ENCODE results near the gene TNN. TPM values are rescaled to one million over a fixed set of nuclear protein-coding genes. Genes with fewer than 3 reads are reported as not detected.
A peak's percentile ranks its signal among the peaks of the same experiment; 100 is the strongest.

The TNN gene
- total RNA-seq, 1 experiment from 2014 or later: not detected

- no peak for DNase-seq (ENCODE audit: low spot score)
Observed at GRCh38 chr1:175176246-175176645, 108.6 kb downstream of the TNN start.

- DNase-seq (ENCODE audit: low spot score): no peak
Observed at GRCh38 chr1:175178056-175178455, 110.4 kb downstream of the TNN start.

- no peak for DNase-seq (ENCODE audit: low spot score)
Observed at GRCh38 chr1:175178456-175178855, 110.8 kb downstream of the TNN start.

DNA sequence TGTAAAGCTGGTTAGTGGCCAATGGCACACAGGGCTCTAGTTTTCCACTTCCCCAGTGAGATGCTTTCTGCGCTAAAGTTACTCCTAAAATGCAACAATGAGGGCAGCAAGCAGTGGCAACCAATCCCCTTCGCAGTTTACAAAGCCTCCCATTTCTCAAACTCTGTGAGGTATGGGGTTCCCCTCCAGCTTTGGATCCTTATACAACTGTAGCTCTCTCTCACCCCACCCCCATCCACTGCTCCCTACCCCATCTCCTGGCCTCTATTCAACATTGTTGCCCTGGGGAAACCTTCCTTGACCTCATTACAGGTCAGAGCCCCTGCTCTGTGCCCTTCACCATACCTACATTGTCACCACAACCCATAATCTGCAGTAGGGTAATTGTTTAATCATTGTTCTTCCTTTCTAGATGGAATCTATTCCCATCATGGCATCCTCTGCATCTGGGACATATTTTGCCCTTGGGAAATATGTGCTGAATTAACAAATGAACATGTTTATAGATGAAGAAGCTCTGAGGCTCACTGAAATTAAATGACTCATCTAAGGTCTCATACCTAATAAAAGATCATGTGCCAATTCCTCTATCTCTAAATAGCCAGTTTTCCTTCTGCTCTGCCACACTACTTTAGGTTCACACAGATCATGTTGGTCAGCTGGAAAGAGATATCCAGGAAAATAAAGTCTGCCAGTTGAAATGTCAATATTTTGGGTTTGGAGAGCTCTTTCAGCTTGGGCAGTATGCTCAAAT is 112.4 kb downstream of the TNN start:
- no peak for DNase-seq (ENCODE audit: low spot score)

DNA sequence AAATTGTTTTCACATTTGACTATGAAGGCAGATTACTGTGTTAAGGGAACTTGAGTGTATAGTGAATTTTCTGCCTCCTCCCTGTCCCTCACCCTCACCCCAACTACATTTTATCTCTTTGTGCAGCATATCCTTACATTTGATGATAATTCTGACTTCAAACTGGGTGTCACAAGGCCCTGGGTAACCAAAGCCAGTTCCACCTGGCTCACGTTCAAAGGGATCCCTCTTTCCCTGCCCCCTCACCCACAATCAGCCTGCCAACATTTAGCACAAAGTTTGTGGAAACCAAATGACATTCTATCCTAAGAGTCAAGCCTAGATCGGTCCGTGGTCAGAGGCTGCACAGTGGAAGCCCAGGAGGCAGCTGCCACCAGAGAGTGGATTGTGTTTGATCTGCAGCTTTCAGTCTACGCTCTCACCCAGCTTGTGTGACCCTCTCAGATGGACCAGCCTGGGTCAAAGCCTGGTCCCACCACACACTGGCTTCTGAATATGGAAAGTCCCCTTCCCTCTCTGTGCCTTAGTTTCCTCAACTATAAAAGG is 114.6 kb downstream of the TNN start:
- DNase-seq (ENCODE audit: low spot score): no peak

DNA sequence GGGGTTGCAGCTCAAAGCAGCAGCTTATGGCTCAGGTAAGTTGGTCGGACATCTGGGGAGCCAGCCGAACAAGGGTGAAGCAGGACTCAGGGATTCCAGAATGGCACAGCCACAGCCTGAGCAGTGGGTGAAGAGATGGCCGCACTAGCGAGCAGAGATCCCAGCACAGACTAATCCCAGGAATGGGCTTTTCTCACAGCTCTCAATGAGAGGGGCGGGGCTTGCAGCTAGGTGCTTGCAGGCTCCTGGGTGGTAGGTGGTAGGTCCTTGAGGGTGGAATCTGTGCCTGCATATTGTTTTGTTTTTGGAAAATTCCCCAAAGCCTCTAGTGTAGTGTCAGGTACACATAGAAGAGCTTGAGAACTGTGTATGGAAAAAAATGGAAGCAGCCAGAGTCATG is 116.0 kb downstream of the TNN start:
- no peak for DNase-seq (ENCODE audit: low spot score)

- no peak for DNase-seq (ENCODE audit: low spot score)
Observed at GRCh38 chr1:175185903-175186302, 118.3 kb downstream of the TNN start.

DNA sequence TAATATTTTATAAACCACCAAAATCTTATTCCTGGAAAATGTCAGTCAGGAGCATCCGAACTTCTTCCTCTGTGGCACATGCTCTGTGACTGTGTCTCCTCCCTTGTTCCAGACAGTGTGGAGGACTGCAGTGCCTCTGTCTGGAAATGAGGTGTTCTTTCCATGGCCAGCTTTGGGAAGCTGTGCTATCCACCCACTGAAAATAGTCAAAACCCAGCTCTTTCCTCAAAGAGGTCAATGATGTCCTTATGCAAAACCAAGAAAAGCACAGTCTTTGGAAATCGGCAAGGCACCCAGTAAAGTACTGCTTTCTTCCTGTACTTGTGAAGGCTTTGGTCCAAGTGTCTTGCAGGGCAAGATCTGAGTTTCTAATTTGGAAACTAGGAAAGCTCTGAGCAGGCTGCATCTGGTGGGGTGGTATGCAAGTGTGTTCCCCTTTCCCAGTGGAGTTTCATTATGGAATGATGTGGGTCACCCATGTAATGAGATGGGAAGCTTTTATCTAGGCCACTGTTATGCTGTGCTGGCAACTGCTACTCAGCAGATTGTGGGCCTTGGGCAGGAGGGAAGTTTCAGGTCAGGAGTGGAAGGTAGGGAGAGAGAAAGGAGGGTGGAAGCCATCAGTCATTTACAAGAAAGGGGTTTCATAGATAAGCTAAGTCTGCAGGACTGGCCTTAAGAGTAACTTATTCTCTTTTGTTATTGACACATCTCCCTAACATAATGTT is 119.0 kb downstream of the TNN start:
- no peak for DNase-seq (ENCODE audit: low spot score)

DNA sequence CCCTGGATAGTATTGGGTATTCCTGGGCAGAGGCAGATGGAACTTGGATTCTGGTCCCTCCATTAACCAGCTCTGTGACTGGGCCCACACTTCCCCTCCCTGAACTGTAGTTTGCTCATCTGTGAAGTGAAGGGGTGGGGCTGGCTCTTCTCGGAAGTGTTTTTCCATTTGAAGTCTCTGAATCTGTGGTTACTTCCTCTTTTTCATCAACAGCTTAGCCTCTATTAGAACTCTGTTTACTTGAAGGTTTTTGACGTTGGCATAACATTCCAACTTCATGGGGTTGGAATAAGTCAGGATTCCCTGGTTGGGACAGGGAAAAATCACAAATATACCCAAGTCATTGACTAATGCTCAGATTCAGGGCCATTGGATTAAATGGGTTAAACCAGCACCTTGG is 121.3 kb downstream of the TNN start:
- DNase-seq (ENCODE audit: low spot score): no peak

DNA sequence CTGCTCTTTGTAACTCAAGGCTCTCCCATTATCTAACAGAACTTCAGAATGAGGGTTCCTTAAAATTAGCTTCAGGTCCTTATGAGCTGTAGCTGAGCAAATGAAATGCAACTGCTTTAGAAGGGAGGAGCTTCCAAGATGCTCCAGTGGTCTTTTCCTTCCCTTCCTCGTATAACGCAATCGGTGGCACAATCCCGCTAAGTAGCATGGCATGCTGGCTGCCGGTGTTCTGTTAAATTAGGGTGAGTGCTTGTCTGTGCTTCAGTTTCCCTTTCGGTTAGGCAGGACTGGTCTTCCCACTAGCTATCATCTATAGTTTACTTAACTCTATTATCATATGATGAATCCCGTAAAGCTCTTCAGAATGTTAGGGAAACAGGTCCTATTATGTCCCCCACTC is 124.0 kb downstream of the TNN start:
- no peak for DNase-seq (ENCODE audit: low spot score)

GRCh38 chr1:175192111-175192629 is 124.5 kb downstream of the TNN start:
- DNase-seq (ENCODE audit: low spot score): no peak

DNA sequence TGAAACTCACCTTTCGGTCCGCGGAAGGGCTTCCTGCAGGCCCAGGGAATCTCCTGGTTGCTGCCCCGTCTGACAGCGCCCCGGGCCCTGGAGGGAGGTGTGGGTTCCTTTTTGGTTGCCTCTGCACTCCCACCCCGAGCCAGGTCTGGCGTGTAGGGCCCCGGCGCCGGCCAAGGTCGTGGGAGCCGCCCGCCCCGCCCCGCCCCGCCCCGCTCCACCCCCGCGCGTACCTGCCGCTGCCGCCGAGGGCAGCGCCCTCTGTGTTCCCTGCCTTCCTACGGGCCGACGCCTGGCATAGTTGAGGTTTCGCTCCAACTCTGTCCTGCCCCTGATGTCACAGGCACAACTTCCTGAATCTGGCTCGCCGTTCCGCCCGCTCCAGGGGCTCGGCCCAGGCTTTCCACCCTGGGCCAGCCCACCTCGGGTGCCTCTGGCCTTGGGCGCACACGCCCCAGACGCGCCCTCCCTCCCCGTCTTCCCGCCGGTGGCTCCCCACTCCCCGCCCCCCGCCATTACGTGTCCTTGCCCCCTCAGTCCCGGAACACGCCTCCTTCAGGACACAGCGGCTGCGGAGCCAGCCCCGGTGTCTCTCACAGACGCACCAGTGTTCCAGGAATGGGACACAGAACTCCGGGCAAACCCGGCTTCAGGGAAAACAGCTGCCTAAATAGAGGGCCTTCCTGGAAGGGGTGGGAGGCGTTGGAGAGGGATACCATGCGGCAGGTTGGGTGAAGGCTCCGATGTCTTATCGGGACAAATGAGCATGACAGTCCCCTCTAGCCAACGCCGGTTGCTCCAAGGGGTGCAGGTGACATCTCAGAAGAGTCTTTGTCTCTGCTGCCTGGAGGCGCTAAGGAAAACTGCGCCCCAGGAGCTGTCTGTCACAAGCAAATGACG is 125.2 kb downstream of the TNN start, which contains the start of gene KIAA0040:
TSS of gene KIAA0040 (minus strand) at position 147 of the 897 bp plus-strand sequence. CDS start 31,763 bp downstream, outside the sequence.
- peak; percentile 81 for DNase-seq (ENCODE audit: low spot score)

- no peak for DNase-seq (ENCODE audit: low spot score)
Observed at GRCh38 chr1:175193527-175193910, 125.9 kb downstream of the TNN start.

- DNase-seq (ENCODE audit: low spot score): no peak
Observed at GRCh38 chr1:175195281-175195680, 127.6 kb downstream of the TNN start.

DNA sequence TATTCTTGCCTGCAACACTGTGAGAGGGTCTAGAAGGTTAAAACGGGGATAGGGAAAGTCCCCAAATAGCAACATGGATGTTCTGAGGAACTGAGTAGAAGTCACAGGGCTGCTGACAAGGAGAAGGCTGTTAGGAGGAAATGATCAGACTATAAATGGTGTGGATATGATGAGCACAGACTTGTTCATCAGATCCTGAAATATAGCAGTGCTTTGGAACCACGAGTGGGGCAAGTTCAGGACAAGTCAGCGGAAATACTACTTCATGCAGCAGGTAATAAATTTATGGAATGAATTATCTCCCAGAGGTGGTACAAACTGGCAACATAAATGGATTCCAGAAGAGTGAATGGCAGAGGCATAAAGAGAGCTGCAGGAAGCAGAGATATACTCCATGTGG is 128.2 kb downstream of the TNN start:
- no peak for DNase-seq (ENCODE audit: low spot score)

GRCh38 chr1:175197531-175197930 is 129.9 kb downstream of the TNN start:
- peak; percentile 48 for DNase-seq (ENCODE audit: low spot score)

Other genes with a start within 250 kb of the TNN start
- gene CACYBP, start 67.9 kb upstream of the TNN start, total RNA-seq (2014; rRNA removed; shearing (Covaris generic)): 188 and 205 TPM in 2 replicates
- gene MRPS14, start 44.4 kb upstream of the TNN start, total RNA-seq (2014; rRNA removed; shearing (Covaris generic)): 30.3 and 32.7 TPM in 2 replicates
- gene KIAA0040, start 124.9 kb downstream of the TNN start, total RNA-seq (2014; rRNA removed; shearing (Covaris generic)): 2.3 and 5.8 TPM in 2 replicates